ENCODE data around the gene SIX4.

SIX4 gene

GRCh38 chr14:60681271-60681670, 42.9 kb downstream of the SIX4 start (continued):
- TF ChIP-seq CREB5 (CRISPR knock-in tag; IDR thresholded peaks at IDR 0.05; ENCODE audit: low read depth), result no peak
- no peak for TF ChIP-seq ESRRG (CRISPR knock-in tag; IDR thresholded peaks at IDR 0.05)

GRCh38 chr14:60680511-60680910, 43.6 kb downstream of the SIX4 start:
- ATAC-seq, result no peak
- TF ChIP-seq RARB (CRISPR knock-in tag; IDR thresholded peaks at IDR 0.05), result no peak

- no peak for ATAC-seq
- TF ChIP-seq CREB5 (CRISPR knock-in tag; IDR thresholded peaks at IDR 0.05; ENCODE audit: low read depth) (no peak), ZFP30 (CRISPR knock-in tag; IDR thresholded peaks at IDR 0.05) (no peak), ZFP3 (CRISPR knock-in tag; IDR thresholded peaks at IDR 0.05) (no peak), TCF4 (CRISPR knock-in tag; IDR thresholded peaks at IDR 0.05; ENCODE audit: borderline replicate concordance) (no peak), ISL1 (CRISPR knock-in tag; IDR thresholded peaks at IDR 0.05) (no peak), ZNF565 (CRISPR knock-in tag; conservative IDR thresholded peaks at IDR 0.05; ENCODE audit: low read depth) (no peak), RARB (CRISPR knock-in tag; IDR thresholded peaks at IDR 0.05) (no peak)
- TF ChIP-seq, protein P1, sequence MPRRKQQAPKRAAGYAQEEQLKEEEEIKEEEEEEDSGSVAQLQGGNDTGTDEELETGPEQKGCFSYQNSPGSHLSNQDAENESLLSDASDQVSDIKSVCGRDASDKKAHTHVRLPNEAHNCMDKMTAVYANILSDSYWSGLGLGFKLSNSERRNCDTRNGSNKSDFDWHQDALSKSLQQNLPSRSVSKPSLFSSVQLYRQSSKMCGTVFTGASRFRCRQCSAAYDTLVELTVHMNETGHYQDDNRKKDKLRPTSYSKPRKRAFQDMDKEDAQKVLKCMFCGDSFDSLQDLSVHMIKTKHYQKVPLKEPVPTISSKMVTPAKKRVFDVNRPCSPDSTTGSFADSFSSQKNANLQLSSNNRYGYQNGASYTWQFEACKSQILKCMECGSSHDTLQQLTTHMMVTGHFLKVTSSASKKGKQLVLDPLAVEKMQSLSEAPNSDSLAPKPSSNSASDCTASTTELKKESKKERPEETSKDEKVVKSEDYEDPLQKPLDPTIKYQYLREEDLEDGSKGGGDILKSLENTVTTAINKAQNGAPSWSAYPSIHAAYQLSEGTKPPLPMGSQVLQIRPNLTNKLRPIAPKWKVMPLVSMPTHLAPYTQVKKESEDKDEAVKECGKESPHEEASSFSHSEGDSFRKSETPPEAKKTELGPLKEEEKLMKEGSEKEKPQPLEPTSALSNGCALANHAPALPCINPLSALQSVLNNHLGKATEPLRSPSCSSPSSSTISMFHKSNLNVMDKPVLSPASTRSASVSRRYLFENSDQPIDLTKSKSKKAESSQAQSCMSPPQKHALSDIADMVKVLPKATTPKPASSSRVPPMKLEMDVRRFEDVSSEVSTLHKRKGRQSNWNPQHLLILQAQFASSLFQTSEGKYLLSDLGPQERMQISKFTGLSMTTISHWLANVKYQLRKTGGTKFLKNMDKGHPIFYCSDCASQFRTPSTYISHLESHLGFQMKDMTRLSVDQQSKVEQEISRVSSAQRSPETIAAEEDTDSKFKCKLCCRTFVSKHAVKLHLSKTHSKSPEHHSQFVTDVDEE (CRISPR knock-in tag; IDR thresholded peaks at IDR 0.05), result no peak
Measured at GRCh38 chr14:60679566-60680258, 44.4 kb downstream of the SIX4 start.

GRCh38 chr14:60677701-60678100, 46.5 kb downstream of the SIX4 start:
- no peak for ATAC-seq

More at GRCh38 chr14:60677701-60678100, 46.5 kb downstream of the SIX4 start:
- no peak for TF ChIP-seq TOX (CRISPR knock-in tag; IDR thresholded peaks at IDR 0.05; ENCODE audit: borderline replicate concordance)
- TF ChIP-seq, protein P2, sequence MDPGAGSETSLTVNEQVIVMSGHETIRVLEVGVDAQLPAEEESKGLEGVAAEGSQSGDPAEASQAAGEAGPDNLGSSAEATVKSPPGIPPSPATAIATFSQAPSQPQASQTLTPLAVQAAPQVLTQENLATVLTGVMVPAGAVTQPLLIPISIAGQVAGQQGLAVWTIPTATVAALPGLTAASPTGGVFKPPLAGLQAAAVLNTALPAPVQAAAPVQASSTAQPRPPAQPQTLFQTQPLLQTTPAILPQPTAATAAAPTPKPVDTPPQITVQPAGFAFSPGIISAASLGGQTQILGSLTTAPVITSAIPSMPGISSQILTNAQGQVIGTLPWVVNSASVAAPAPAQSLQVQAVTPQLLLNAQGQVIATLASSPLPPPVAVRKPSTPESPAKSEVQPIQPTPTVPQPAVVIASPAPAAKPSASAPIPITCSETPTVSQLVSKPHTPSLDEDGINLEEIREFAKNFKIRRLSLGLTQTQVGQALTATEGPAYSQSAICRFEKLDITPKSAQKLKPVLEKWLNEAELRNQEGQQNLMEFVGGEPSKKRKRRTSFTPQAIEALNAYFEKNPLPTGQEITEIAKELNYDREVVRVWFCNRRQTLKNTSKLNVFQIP (CRISPR knock-in tag; IDR thresholded peaks at IDR 0.05; ENCODE audit: borderline replicate concordance, low read depth), result no peak
- TF ChIP-seq, protein P1 (CRISPR knock-in tag; IDR thresholded peaks at IDR 0.05), result no peak
- no peak for TF ChIP-seq ZFP30 (CRISPR knock-in tag; IDR thresholded peaks at IDR 0.05)
- no peak for TF ChIP-seq ZFP3 (CRISPR knock-in tag; IDR thresholded peaks at IDR 0.05)
- TF ChIP-seq PPARA (CRISPR knock-in tag; IDR thresholded peaks at IDR 0.05; ENCODE audit: borderline replicate concordance), result no peak
- TF ChIP-seq, protein P3, sequence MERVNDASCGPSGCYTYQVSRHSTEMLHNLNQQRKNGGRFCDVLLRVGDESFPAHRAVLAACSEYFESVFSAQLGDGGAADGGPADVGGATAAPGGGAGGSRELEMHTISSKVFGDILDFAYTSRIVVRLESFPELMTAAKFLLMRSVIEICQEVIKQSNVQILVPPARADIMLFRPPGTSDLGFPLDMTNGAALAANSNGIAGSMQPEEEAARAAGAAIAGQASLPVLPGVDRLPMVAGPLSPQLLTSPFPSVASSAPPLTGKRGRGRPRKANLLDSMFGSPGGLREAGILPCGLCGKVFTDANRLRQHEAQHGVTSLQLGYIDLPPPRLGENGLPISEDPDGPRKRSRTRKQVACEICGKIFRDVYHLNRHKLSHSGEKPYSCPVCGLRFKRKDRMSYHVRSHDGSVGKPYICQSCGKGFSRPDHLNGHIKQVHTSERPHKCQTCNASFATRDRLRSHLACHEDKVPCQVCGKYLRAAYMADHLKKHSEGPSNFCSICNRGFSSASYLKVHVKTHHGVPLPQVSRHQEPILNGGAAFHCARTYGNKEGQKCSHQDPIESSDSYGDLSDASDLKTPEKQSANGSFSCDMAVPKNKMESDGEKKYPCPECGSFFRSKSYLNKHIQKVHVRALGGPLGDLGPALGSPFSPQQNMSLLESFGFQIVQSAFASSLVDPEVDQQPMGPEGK (CRISPR knock-in tag; IDR thresholded peaks at IDR 0.05; ENCODE audit: borderline replicate concordance), result no peak
- TF ChIP-seq TCF4 (CRISPR knock-in tag; IDR thresholded peaks at IDR 0.05; ENCODE audit: borderline replicate concordance), result no peak
- no peak for TF ChIP-seq ZC3H10 (CRISPR knock-in tag; IDR thresholded peaks at IDR 0.05)
- TF ChIP-seq GLIS3 (CRISPR knock-in tag; IDR thresholded peaks at IDR 0.05), result no peak
- no peak for TF ChIP-seq ZNF565 (CRISPR knock-in tag; conservative IDR thresholded peaks at IDR 0.05; ENCODE audit: low read depth)
- TF ChIP-seq ZNF70 (CRISPR knock-in tag; IDR thresholded peaks at IDR 0.05), result no peak
- TF ChIP-seq ESRRG (CRISPR knock-in tag; IDR thresholded peaks at IDR 0.05), result no peak
- no peak for TF ChIP-seq CSDC2 (CRISPR knock-in tag; IDR thresholded peaks at IDR 0.05)
- TF ChIP-seq SNAI2 (CRISPR knock-in tag; IDR thresholded peaks at IDR 0.05), result no peak
- no peak for TF ChIP-seq CSRNP3 (CRISPR knock-in tag; IDR thresholded peaks at IDR 0.05)
- no peak for TF ChIP-seq OSR1 (CRISPR knock-in tag; IDR thresholded peaks at IDR 0.05)
- no peak for TF ChIP-seq ARNTL (CRISPR knock-in tag; IDR thresholded peaks at IDR 0.05; ENCODE audit: borderline replicate concordance, low read depth)
- no peak for TF ChIP-seq ISL1 (CRISPR knock-in tag; IDR thresholded peaks at IDR 0.05)
- TF ChIP-seq ZNF8 (CRISPR knock-in tag; IDR thresholded peaks at IDR 0.05), result no peak
